ENCODE results near the gene TMEM54. TPM values are rescaled to one million over a fixed set of nuclear protein-coding genes. Genes with fewer than 3 reads are reported as not detected.
"Not testable (repeated sequence)": the region's sequence is repeated elsewhere in the genome, so short reads cannot be mapped to it uniquely, and the experiment has no call there.

Gene TMEM54
- total RNA-seq, 1 donor from 2014 or later, result 99.0 TPM

GRCh38 chr1:32906654-32907053 is 5.5 kb upstream of the TMEM54 start:
- no peaks in the 10 kb centered on the region for H3K27me3 ChIP-seq (ENCODE audit: control insufficient read depth, insufficient read depth, low read length)
- DNase-seq (ENCODE audit: low read depth), result no peak
- H3K36me3 ChIP-seq (ENCODE audit: control insufficient read depth, insufficient read depth, low read length), result no peaks in the 10 kb centered on the region
- no peak overlapping the region for H3K4me3 ChIP-seq (ENCODE audit: low read depth, low read length)
- TF ChIP-seq CTCF (IDR thresholded peaks at IDR 0.05; ENCODE audit: insufficient read depth, low read length, poor library complexity, severe bottlenecking), result no peak

GRCh38 chr1:32905588-32905987 is 4.4 kb upstream of the TMEM54 start:
- not testable (repeated sequence) for H3K4me3 ChIP-seq (ENCODE audit: low read depth, low read length); H3K36me3 ChIP-seq (ENCODE audit: control insufficient read depth, insufficient read depth, low read length); H3K27me3 ChIP-seq (ENCODE audit: control insufficient read depth, insufficient read depth, low read length); DNase-seq (ENCODE audit: low read depth)

- H3K4me3 ChIP-seq (ENCODE audit: low read depth, low read length), result no peak overlapping the region
- DNase-seq (ENCODE audit: low read depth), result no peak
- TF ChIP-seq CTCF (IDR thresholded peaks at IDR 0.05; ENCODE audit: insufficient read depth, low read length, poor library complexity, severe bottlenecking), result no peak
- H3K27me3 ChIP-seq (ENCODE audit: control insufficient read depth, insufficient read depth, low read length), result no peaks in the 10 kb centered on the region
- H3K36me3 ChIP-seq (ENCODE audit: control insufficient read depth, insufficient read depth, low read length), result no peaks in the 10 kb centered on the region
Observed at GRCh38 chr1:32904797-32905196, 3.6 kb upstream of the TMEM54 start.

GRCh38 chr1:32903991-32904785 is 3.0 kb upstream of the TMEM54 start:
- H3K4me3 ChIP-seq (ENCODE audit: low read depth, low read length), result no peak overlapping the region
- H3K36me3 ChIP-seq (ENCODE audit: control insufficient read depth, insufficient read depth, low read length), result no peaks in the 10 kb centered on the region
- H3K27me3 ChIP-seq (ENCODE audit: control insufficient read depth, insufficient read depth, low read length), result no peaks in the 10 kb centered on the region
- DNase-seq (ENCODE audit: low read depth), result no peak
- no peak for TF ChIP-seq CTCF (IDR thresholded peaks at IDR 0.05; ENCODE audit: insufficient read depth, low read length, poor library complexity, severe bottlenecking)

GRCh38 chr1:32902535-32902920 is 1.3 kb upstream of the TMEM54 start:
- no peak for DNase-seq (ENCODE audit: low read depth)
- Histone ChIP-seq H3K4me3 (ENCODE audit: low read depth, low read length) (no peak overlapping the region), H3K27me3 (ENCODE audit: control insufficient read depth, insufficient read depth, low read length) (no peaks in the 10 kb centered on the region), H3K36me3 (ENCODE audit: control insufficient read depth, insufficient read depth, low read length) (no peaks in the 10 kb centered on the region)
- TF ChIP-seq CTCF (IDR thresholded peaks at IDR 0.05; ENCODE audit: insufficient read depth, low read length, poor library complexity, severe bottlenecking), result no peak

GRCh38 chr1:32901823-32902534 is 790 bp upstream of the TMEM54 start:
- Histone ChIP-seq H3K36me3 (ENCODE audit: control insufficient read depth, insufficient read depth, low read length) (no peaks in the 10 kb centered on the region), H3K27me3 (ENCODE audit: control insufficient read depth, insufficient read depth, low read length) (no peaks in the 10 kb centered on the region), H3K4me3 (ENCODE audit: low read depth, low read length) (peak overlapping the region; percentile 62)
- no peak for DNase-seq (ENCODE audit: low read depth)
- TF ChIP-seq CTCF (IDR thresholded peaks at IDR 0.05; ENCODE audit: insufficient read depth, low read length, poor library complexity, severe bottlenecking), result no peak
